ENCODE data around the gene PNMT. TPM values are rescaled to one million over a fixed set of nuclear protein-coding genes. Genes with fewer than 3 reads are reported as not detected.

Gene PNMT
- total and polyA plus RNA-seq, 2 of the 13 experiments (the other 11 are each of a cell fraction or from before 2014, with no cell fraction given): 0.25 TPM; not detected in 1

GRCh38 chr17:39702901-39703893, 34.9 kb downstream of the PNMT start (continued):
- TF ChIP-seq, protein P1, sequence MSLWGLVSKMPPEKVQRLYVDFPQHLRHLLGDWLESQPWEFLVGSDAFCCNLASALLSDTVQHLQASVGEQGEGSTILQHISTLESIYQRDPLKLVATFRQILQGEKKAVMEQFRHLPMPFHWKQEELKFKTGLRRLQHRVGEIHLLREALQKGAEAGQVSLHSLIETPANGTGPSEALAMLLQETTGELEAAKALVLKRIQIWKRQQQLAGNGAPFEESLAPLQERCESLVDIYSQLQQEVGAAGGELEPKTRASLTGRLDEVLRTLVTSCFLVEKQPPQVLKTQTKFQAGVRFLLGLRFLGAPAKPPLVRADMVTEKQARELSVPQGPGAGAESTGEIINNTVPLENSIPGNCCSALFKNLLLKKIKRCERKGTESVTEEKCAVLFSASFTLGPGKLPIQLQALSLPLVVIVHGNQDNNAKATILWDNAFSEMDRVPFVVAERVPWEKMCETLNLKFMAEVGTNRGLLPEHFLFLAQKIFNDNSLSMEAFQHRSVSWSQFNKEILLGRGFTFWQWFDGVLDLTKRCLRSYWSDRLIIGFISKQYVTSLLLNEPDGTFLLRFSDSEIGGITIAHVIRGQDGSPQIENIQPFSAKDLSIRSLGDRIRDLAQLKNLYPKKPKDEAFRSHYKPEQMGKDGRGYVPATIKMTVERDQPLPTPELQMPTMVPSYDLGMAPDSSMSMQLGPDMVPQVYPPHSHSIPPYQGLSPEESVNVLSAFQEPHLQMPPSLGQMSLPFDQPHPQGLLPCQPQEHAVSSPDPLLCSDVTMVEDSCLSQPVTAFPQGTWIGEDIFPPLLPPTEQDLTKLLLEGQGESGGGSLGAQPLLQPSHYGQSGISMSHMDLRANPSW (CRISPR knock-in tag; IDR thresholded peaks at IDR 0.05; ENCODE audit: borderline replicate concordance): no peak
- peak; percentile 31; the same call in 1 of the 2 replicates for TF ChIP-seq ZNF263 (CRISPR knock-in tag; IDR thresholded peaks at IDR 0.05)
- no peak for TF ChIP-seq HOXA9 (CRISPR knock-in tag; IDR thresholded peaks at IDR 0.05; ENCODE audit: borderline replicate concordance)
- no peak for TF ChIP-seq EEA1 (CRISPR knock-in tag; IDR thresholded peaks at IDR 0.05; ENCODE audit: borderline replicate concordance)
- TF ChIP-seq YY1 (IDR thresholded peaks at IDR 0.05; ENCODE audit: insufficient read depth, insufficient replicate concordance, low read depth, low read length): no peak
- TF ChIP-seq ZNF337 (CRISPR knock-in tag; IDR thresholded peaks at IDR 0.05; ENCODE audit: borderline replicate concordance, low read depth): no peak
- TF ChIP-seq, protein P2, sequence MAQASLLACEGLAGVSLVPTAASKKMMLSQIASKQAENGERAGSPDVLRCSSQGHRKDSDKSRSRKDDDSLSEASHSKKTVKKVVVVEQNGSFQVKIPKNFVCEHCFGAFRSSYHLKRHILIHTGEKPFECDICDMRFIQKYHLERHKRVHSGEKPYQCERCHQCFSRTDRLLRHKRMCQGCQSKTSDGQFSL (CRISPR knock-in tag; IDR thresholded peaks at IDR 0.05): no peak
- no peak for TF ChIP-seq NCOA1 (CRISPR knock-in tag; IDR thresholded peaks at IDR 0.05)
- 0 out of 2 replicates have a peak, but pooled peaks have one; percentile 43 for TF ChIP-seq ZNF790 (CRISPR knock-in tag; IDR thresholded peaks at IDR 0.05; ENCODE audit: borderline replicate concordance)
- peak; percentile 78; the same call in 1 of the 2 replicates for TF ChIP-seq MAZ (IDR thresholded peaks at IDR 0.05; ENCODE audit: borderline replicate concordance, low read depth, low read length)
- peak; percentile 62 for TF ChIP-seq MAZ (CRISPR knock-in tag; IDR thresholded peaks at IDR 0.05; ENCODE audit: low read depth)
- TF ChIP-seq TARDBP (CRISPR knock-in tag; IDR thresholded peaks at IDR 0.05): peak; percentile 82
- no peak for TF ChIP-seq ZNF460 (CRISPR knock-in tag; IDR thresholded peaks at IDR 0.05; ENCODE audit: borderline replicate concordance)
- TF ChIP-seq YEATS2 (CRISPR knock-in tag; IDR thresholded peaks at IDR 0.05; ENCODE audit: borderline replicate concordance): no peak; the same call in 1 of the 2 replicates
- TF ChIP-seq U2AF1 (optimal IDR thresholded peaks at IDR 0.05; ENCODE audit: low read depth, low read length): no peak
- TF ChIP-seq, protein P3, sequence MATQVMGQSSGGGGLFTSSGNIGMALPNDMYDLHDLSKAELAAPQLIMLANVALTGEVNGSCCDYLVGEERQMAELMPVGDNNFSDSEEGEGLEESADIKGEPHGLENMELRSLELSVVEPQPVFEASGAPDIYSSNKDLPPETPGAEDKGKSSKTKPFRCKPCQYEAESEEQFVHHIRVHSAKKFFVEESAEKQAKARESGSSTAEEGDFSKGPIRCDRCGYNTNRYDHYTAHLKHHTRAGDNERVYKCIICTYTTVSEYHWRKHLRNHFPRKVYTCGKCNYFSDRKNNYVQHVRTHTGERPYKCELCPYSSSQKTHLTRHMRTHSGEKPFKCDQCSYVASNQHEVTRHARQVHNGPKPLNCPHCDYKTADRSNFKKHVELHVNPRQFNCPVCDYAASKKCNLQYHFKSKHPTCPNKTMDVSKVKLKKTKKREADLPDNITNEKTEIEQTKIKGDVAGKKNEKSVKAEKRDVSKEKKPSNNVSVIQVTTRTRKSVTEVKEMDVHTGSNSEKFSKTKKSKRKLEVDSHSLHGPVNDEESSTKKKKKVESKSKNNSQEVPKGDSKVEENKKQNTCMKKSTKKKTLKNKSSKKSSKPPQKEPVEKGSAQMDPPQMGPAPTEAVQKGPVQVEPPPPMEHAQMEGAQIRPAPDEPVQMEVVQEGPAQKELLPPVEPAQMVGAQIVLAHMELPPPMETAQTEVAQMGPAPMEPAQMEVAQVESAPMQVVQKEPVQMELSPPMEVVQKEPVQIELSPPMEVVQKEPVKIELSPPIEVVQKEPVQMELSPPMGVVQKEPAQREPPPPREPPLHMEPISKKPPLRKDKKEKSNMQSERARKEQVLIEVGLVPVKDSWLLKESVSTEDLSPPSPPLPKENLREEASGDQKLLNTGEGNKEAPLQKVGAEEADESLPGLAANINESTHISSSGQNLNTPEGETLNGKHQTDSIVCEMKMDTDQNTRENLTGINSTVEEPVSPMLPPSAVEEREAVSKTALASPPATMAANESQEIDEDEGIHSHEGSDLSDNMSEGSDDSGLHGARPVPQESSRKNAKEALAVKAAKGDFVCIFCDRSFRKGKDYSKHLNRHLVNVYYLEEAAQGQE (IDR thresholded peaks at IDR 0.05; ENCODE audit: borderline replicate concordance in 1 of 2, low read depth in 1 of 2, low read length in 2 of 2): peak in 1 of 2 experiments; percentile 30; a peak in 1 of 4 replicates
- no peak for TF ChIP-seq ZNF674 (CRISPR knock-in tag; IDR thresholded peaks at IDR 0.05; ENCODE audit: low read depth)
- no peak for TF ChIP-seq ZNF552 (CRISPR knock-in tag; IDR thresholded peaks at IDR 0.05; ENCODE audit: borderline replicate concordance)
- no peak for TF ChIP-seq ATF1 (CRISPR knock-in tag; IDR thresholded peaks at IDR 0.05)
- TF ChIP-seq TCF7 (IDR thresholded peaks at IDR 0.05; ENCODE audit: low read depth): no peak; the same call in 1 of the 2 replicates
- TF ChIP-seq ZSCAN9 (CRISPR knock-in tag; IDR thresholded peaks at IDR 0.05; ENCODE audit: borderline replicate concordance): no peak
